Subcutaneous adipose tissue (tissue), 4 donors: ENCODE measurements around the gene THBS4. TPM values are rescaled to one million over a fixed set of nuclear protein-coding genes. Genes with fewer than 3 reads are reported as not detected.

Experiments used
- total RNA-seq, 4 donors: library from RNA; depleted of rRNA; stranded (reverse); fragments of >200 nt; gene quantifications; one replicate each; pipeline ENCODE4 v1.1.0, GENCODE V29; 2016
- TF ChIP-seq, protein P1 (sequence below): fragments of 450-650 bp; IDR thresholded peaks from one replicate; pipeline ENCODE4 v1.5.1; 2016; ENCODE audit warnings: low read depth, mild to moderate bottlenecking, control low read depth, antibody characterized with exemption, moderate library complexity

The THBS4 gene
- total RNA-seq, 4 donors from 2014 or later, result 14.1 to 28.2 (median 21.2) TPM

DNA sequence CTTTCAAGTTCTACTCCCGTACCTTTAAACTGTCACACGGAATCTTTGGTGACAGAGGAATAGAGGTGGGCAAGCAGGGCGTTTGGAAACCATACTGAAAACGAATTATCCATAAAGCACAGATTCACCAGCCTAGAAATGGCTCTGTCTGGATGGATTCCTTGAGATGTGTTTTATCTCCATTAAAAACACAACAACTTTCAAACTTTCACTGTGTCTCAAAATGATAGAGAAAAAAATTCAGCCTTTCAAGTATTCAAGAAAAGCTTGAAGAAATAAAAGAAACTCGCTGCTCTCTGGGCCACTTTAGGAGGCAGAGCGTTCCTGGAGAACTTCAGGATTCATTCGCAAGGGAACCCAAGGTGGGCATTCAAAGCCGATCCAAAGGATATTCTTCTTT is 589 bp upstream of the THBS4 start:
- TF ChIP-seq, protein P1, sequence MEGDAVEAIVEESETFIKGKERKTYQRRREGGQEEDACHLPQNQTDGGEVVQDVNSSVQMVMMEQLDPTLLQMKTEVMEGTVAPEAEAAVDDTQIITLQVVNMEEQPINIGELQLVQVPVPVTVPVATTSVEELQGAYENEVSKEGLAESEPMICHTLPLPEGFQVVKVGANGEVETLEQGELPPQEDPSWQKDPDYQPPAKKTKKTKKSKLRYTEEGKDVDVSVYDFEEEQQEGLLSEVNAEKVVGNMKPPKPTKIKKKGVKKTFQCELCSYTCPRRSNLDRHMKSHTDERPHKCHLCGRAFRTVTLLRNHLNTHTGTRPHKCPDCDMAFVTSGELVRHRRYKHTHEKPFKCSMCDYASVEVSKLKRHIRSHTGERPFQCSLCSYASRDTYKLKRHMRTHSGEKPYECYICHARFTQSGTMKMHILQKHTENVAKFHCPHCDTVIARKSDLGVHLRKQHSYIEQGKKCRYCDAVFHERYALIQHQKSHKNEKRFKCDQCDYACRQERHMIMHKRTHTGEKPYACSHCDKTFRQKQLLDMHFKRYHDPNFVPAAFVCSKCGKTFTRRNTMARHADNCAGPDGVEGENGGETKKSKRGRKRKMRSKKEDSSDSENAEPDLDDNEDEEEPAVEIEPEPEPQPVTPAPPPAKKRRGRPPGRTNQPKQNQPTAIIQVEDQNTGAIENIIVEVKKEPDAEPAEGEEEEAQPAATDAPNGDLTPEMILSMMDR, result no peak

DNA sequence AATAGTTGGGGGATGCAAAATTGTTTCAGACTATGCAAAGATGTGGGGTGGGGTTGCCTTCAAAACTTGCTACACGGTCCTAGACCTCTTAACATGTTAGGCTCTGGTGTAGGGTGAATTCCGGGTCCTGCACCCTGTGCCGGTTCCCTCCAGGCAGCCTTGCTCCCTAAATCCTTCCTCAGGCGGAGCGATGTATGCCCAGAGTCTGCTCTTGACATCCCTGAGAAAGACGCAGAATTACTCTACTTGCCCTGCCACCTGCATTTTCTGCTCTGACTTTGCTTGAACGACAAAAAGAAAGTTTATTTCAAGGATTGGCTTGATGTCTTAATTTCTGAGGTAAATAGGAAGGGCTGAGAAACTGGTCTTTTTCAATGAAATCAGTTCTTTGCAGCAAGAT is 691 bp downstream of the THBS4 start:
- TF ChIP-seq, protein P1, result no peak

DNA sequence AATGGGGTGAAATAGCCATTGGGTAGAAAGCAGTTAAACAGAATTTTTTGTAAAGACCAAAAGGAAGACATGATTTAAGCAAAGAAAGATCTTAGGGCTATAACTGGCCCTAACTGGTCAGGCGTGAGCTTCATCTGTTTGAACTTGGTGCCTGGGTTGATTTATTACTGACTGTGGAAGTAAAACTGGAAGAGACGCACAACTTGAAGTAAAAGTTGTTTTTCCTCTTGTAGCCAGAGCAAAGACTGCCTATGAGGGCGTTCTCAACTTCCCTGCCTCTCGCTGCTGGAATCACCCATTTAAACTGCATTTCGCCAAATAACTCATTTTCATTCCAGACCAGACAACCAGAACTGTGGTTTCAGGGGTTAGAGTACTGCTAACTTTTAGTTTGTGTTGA is 1.5 kb downstream of the THBS4 start:
- TF ChIP-seq, protein P1, result no peak

DNA sequence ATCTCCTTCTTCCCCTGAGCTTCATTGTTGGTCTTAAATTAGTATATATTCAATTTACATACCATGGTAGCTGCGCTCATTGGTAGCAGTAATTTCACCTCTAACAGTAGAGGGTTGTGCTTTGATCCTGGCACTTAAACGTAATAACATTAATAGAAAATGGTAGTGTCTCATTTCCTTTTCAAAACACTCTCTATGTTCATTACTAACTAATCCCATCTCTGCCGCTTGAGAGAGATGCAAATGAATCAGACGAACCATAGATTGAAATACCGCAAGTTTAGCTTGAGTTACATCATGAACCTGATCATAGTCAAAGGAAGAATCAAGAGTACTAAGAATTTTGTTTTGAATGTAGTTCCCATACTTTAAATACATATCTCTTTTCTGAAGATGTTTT is 2.2 kb downstream of the THBS4 start:
- TF ChIP-seq, protein P1, result no peak

DNA sequence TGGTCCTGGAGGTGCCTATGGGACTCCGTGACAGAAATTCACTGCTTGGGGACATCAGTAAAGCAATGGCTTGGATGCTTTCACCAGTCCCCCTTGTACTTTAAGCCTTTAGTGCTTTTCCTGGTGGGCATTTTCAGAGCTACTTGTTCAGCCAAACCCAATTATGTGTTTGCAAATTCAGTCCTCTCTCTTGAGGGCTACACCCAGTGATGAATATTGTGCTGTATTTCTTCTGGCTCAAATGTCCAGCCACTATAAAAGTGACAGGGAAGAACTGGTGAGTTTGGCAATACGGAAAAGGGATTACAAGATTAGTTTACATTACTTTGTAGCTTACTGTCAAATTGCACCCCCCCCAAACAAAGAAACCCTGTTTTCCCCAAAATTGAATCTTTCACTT is 4.5 kb downstream of the THBS4 start:
- TF ChIP-seq, protein P1, result no peak

DNA sequence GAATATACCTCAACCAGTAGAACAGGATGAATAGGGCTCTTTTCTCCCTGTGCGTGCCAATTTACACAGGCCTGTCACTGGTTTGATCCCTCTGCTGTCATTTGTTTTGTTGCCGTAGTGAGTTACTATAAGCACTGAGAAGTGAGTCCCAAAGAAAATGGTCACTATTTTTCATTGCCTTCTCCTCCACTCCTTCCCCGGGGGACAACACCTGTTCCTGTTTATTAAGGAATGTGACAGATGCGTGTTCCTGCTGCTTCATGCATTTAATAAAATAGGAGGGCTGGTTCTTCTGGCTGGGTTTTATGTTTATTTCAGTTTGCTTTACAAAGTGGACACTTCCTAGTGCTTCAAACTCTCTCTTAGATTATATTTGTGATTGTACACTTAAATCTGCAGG is 6.4 kb downstream of the THBS4 start:
- TF ChIP-seq, protein P1, result no peak

DNA sequence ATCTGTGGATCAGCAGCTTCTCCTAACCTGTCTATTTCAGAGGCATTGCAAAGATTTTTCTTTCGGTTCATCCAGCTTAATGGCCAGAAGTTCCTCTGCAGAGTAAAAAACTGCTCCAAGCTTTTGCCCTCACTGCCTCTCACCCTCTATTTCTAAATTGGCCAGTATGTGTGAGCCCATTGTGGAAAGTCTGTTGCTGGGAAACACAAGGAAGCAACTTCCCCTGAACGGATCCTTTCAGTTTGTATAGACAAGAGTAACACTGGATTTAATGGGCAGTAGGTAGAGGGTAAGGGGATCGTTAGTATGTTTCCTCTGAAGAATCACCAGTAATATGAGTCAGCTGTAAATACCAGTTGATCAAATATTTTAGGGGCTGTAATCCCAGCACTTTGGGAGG is 7.2 kb downstream of the THBS4 start:
- TF ChIP-seq, protein P1, result no peak
